ENCODE measurements around the gene ECHS1. TPM values are rescaled to one million over a fixed set of nuclear protein-coding genes. Genes with fewer than 3 reads are reported as not detected.

The ECHS1 gene
- total RNA-seq, 2 experiments from 2014 or later = 50.7 to 51.4 TPM

GRCh38 chr10:133329491-133330202 is 43.5 kb downstream of the ECHS1 start:
- Mint-ChIP-seq H3K4me3 (no peak overlapping the region), H3K36me3 (ENCODE audit: low read depth) (no peaks in the 10 kb centered on the region), H3K27me3 (peaks cover 48% of the 10 kb centered on the region), H3K27ac (no peak overlapping the region), H3K9me3 (no peaks in the 10 kb centered on the region), H3K4me1 (ENCODE audit: low read depth) (peaks cover 15% of the 10 kb centered on the region)
- ATAC-seq = peak; percentile 86
- DNase-seq = peak; percentile 91
- intact Hi-C loops (cut with micrococcal nuclease) = loop anchor here (5.0 kb wide), 1 partner anchor 63 kb away; the partner anchor contains the start of gene MTG1
- peak; percentile 98 for TF ChIP-seq CTCF (IDR thresholded peaks at IDR 0.05)
- POLR2A ChIA-PET = interaction anchor here (1.1 to 1.4 kb wide), 3 partner anchors 10 to 21 kb away, joined by 3 to 4 read pairs (median 3); partner anchors contain the start of genes TUBGCP2 and ZNF511
- CTCF ChIA-PET = interaction anchor here (0.6 to 4.1 kb wide), 51 partner anchors 10 to 286 kb away, joined by 3 to 37 read pairs (median 5); partner anchors contain the start of genes ECHS1, FUOM, MTG1 and PAOX

GRCh38 chr10:133328358-133329343 is 44.5 kb downstream of the ECHS1 start:
- intact Hi-C loops (cut with micrococcal nuclease) = loop anchor here (5.0 kb wide), 1 partner anchor 64 kb away; the partner anchor contains the start of gene MTG1
- Mint-ChIP-seq H3K4me3 (no peak overlapping the region), H3K4me1 (ENCODE audit: low read depth) (peaks cover 13% of the 10 kb centered on the region), H3K27me3 (peaks cover 46% of the 10 kb centered on the region), H3K27ac (no peak overlapping the region), H3K9me3 (no peaks in the 10 kb centered on the region), H3K36me3 (ENCODE audit: low read depth) (no peaks in the 10 kb centered on the region)
- ChIA-PET CTCF (interaction anchor here (0.6 to 4.1 kb wide), 49 partner anchors 9 to 287 kb away, joined by 3 to 37 read pairs (median 5); partner anchors contain the start of genes ECHS1, FUOM, PAOX and PRAP1), POLR2A (interaction anchor here (1.1 to 1.4 kb wide), 3 partner anchors 10 to 20 kb away, joined by 3 to 4 read pairs (median 3); partner anchors contain the start of genes TUBGCP2 and ZNF511)
- no peak for TF ChIP-seq CTCF (IDR thresholded peaks at IDR 0.05)
- DNase-seq (no peak), ATAC-seq (no peak)

GRCh38 chr10:133327651-133328357 is 45.4 kb downstream of the ECHS1 start:
- ATAC-seq (no peak), DNase-seq (no peak)
- Mint-ChIP-seq H3K4me3 (no peak overlapping the region), H3K27me3 (peaks cover 43% of the 10 kb centered on the region), H3K27ac (no peak overlapping the region), H3K36me3 (ENCODE audit: low read depth) (no peaks in the 10 kb centered on the region), H3K9me3 (no peaks in the 10 kb centered on the region), H3K4me1 (ENCODE audit: low read depth) (peaks cover 13% of the 10 kb centered on the region)
- intact Hi-C loops (cut with micrococcal nuclease) = loop anchor here (5.0 kb wide), 1 partner anchor 64 kb away; the partner anchor contains the start of gene MTG1
- TF ChIP-seq CTCF (IDR thresholded peaks at IDR 0.05) = no peak
- CTCF ChIA-PET = interaction anchor here (1.0 to 4.1 kb wide), 6 partner anchors 8 to 188 kb away, joined by 3 to 37 read pairs (median 20); no protein-coding TSS in a partner anchor
- POLR2A ChIA-PET = no interaction called here

- H3K4me1 Mint-ChIP-seq (ENCODE audit: low read depth) = peaks cover 13% of the 10 kb centered on the region
- H3K36me3 Mint-ChIP-seq (ENCODE audit: low read depth) = no peaks in the 10 kb centered on the region
- intact Hi-C loops (cut with micrococcal nuclease) = loop anchor here (5.0 kb wide), 1 partner anchor 65 kb away; the partner anchor contains the start of gene MTG1
- H3K27ac Mint-ChIP-seq = no peak overlapping the region
- peaks cover 35% of the 10 kb centered on the region for H3K27me3 Mint-ChIP-seq
- TF ChIP-seq CTCF (IDR thresholded peaks at IDR 0.05) = no peak
- ChIA-PET POLR2A (no interaction called here), CTCF (interaction anchor here (1.0 to 3.3 kb wide), 3 partner anchors 12 to 64 kb away, joined by 3 to 37 read pairs (median 8); no protein-coding TSS in a partner anchor)
- DNase-seq (no peak), ATAC-seq (no peak)
- no peaks in the 10 kb centered on the region for H3K9me3 Mint-ChIP-seq
- no peak overlapping the region for H3K4me3 Mint-ChIP-seq
Observed at GRCh38 chr10:133326745-133327650, 46.2 kb downstream of the ECHS1 start.

Data from activated CD8-positive, alpha-beta T cell treated with anti-CD3 and anti-CD28 coated beads for 36 hours (primary cell).